GM18873 (cell line): Measurements from ENCODE around the gene UBL5.
"Not testable (repeated sequence)": the region's sequence is repeated elsewhere in the genome, so short reads cannot be mapped to it uniquely, and the experiment has no call there.

Source experiments
- ATAC-seq: cut with Tn5 transposase; IDR thresholded peaks from one replicate; pipeline ENCODE4 v1.9.1; 2021; ENCODE audit warnings: mild to moderate bottlenecking, moderate library complexity, moderate number of reproducible peaks; ENCODE audit not compliant: unreplicated experiment, low FRiP score

Gene UBL5

GRCh38 chr19:9808855-9809824, 18.6 kb upstream of the UBL5 start:
- no peak for ATAC-seq

GRCh38 chr19:9811139-9811538, 16.6 kb upstream of the UBL5 start:
- no peak for ATAC-seq

GRCh38 chr19:9818175-9818733, 9.5 kb upstream of the UBL5 start:
- ATAC-seq: no peak

- peak; percentile 72 for ATAC-seq
These were observed 8.8 kb upstream of the UBL5 start, which contains the start of gene FBXL12 for GRCh38 chr19:9818734-9819595. FBXL12 (minus strand) TSS chr19:9819079; CDS start chr19:9818813, 266 bp downstream.

- no peak for ATAC-seq
These were observed 8.2 kb upstream of the UBL5 start for GRCh38 chr19:9819596-9819909.

- ATAC-seq: not testable (repeated sequence)
These were observed 7.7 kb upstream of the UBL5 start for GRCh38 chr19:9820034-9820433.

- no peak for ATAC-seq
These were observed 3.9 kb upstream of the UBL5 start for GRCh38 chr19:9823816-9824215.

- no peak for ATAC-seq
These were observed 889 bp downstream of the UBL5 start for GRCh38 chr19:9828551-9829063.

GRCh38 chr19:9834307-9834725, 6.6 kb downstream of the UBL5 start:
- ATAC-seq: no peak

GRCh38 chr19:9834726-9835506, 7.2 kb downstream of the UBL5 start, which contains the start of gene PIN1:
PIN1 (plus strand) TSS chr19:9835318; CDS start chr19:9835345, 27 bp downstream.
- peak; percentile 90 for ATAC-seq

GRCh38 chr19:9835507-9835949, 7.8 kb downstream of the UBL5 start:
- ATAC-seq: peak; percentile 10

GRCh38 chr19:9836021-9836420, 8.3 kb downstream of the UBL5 start:
- ATAC-seq: no peak

- no peak for ATAC-seq
These were observed 10.6 kb downstream of the UBL5 start for GRCh38 chr19:9838324-9838723.

GRCh38 chr19:9839415-9839814, 11.7 kb downstream of the UBL5 start:
- ATAC-seq: no peak

GRCh38 chr19:9842834-9843625, 15.3 kb downstream of the UBL5 start:
- ATAC-seq: no peak

GRCh38 chr19:9843626-9844273, 16.0 kb downstream of the UBL5 start:
- not testable (repeated sequence) for ATAC-seq

- ATAC-seq: no peak
These were observed 19.5 kb downstream of the UBL5 start for GRCh38 chr19:9847087-9847671.

GRCh38 chr19:9848060-9848459, 20.3 kb downstream of the UBL5 start:
- ATAC-seq: no peak
